Right lobe of liver (tissue), 4 donors: ENCODE results near the gene ARFIP1.

Source experiments
- CTCF ChIP-seq, 4 donors: fragments of 200-600 bp in 3 of 4; fragments of 450-650 bp in 1 of 4; IDR thresholded peaks; one replicate each; pipeline versions ENCODE4 v1.5.1 to v1.8.0; 2016 to 2022; ENCODE audit warnings: antibody characterized with exemption in 4 of 4, mild to moderate bottlenecking in 2 of 4
- POLR2A ChIP-seq: fragments of 450-650 bp; IDR thresholded peaks from one replicate; pipeline ENCODE4 v1.6.1; 2017; ENCODE audit warnings: antibody characterized with exemption, mild to moderate bottlenecking
- donor health status: DM: no; HTN: no; CAD: no.
- donor health status: DM: no; HTN: no; CAD: no.
- donor health status: DM: no; HTN: yes; CAD: no.

- TF ChIP-seq CTCF (IDR thresholded peaks at IDR 0.05) (no peak), POLR2A (no peak)
Observed at GRCh38 chr4:152959080-152959479, 179.3 kb downstream of the ARFIP1 start.
